Psoas muscle (tissue), 8 donors: ENCODE results near the gene SYNGAP1. TPM values are rescaled to one million over a fixed set of nuclear protein-coding genes. Genes with fewer than 3 reads are reported as not detected.

Source experiments
- ATAC-seq, 4 donors: fragments of 200-7000 bp; cut with Tn5 transposase; one replicate each; pipeline ENCODE4 v1.9.1; 2020; ENCODE audit warnings: moderate library complexity in 3 of 4, mild to moderate bottlenecking in 2 of 4
- DNase-seq, 2 donors: peaks; one replicate each; pipeline ENCODE4 v3.0.0-alpha.2; 2020
- H3K27ac ChIP-seq: fragments of 200-600 bp; one replicate; pipeline ENCODE4 v1.8.0; 2022
- H3K27me3 ChIP-seq, 3 donors: fragments of 200-600 bp in 1 of 3; one replicate each; pipeline versions ENCODE4 v1.6.1 to v1.8.0; 2013 to 2022; ENCODE audit warnings: low read length in 2 of 3, mild to moderate bottlenecking in 2 of 3, moderate library complexity in 1 of 3; ENCODE audit not compliant: insufficient read depth in 3 of 3
- H3K36me3 ChIP-seq, 2 donors: fragments of 200-600 bp in 1 of 2; one replicate each; pipeline versions ENCODE4 v1.6.1 to v1.8.0; 2013 to 2022; ENCODE audit warnings: low read depth in 1 of 2, mild to moderate bottlenecking in 1 of 2, moderate library complexity in 1 of 2; ENCODE audit not compliant: insufficient read depth in 1 of 2
- H3K4me1 ChIP-seq: fragments of 200-600 bp; one replicate; pipeline ENCODE4 v1.8.0; 2022
- H3K4me3 ChIP-seq: fragments of 200-600 bp; one replicate; pipeline ENCODE4 v1.8.0; 2022; ENCODE audit warnings: mild to moderate bottlenecking
- H3K9me3 ChIP-seq: fragments of 200-600 bp; one replicate; pipeline ENCODE4 v1.8.0; 2022
- WGBS, 3 donors: extraction: QIAGEN DNeasy Blood & Tissue Kit; methylation state at CpG; one replicate each; pipeline versions ENCODE4 v1.1.6 to v1.1.7; 2013; 5-methylcytosine and 5-hydroxymethylcytosine counted together
- intact Hi-C, 2 donors: fragments of 100-400 bp; cut with DNase I; formaldehyde crosslinking; loops; one replicate each; pipeline versions ENCODE4 v1.11.0 to v1.14.2; 2022
- polyA plus RNA-seq, 3 donors: library from polyadenylated mRNA; stranded (reverse); fragments of 200-250 nt; gene quantifications; one replicate each; pipeline ENCODE4 v1.2.3, GENCODE V29; 2013
- total RNA-seq, 4 donors: library from RNA; stranded (reverse); fragmentation: NEBNext Ultra II Directional in 2 of 4; extraction: Animal tissue kit (Norgen Biotek cat#: 25700) in 2 of 4; gene quantifications; one replicate each; pipeline versions ENCODE4 v1.2.1 to v1.2.4, GENCODE V29; 2021 to 2023
- TF ChIP-seq, protein P1 (sequence below): fragments of 200-600 bp; IDR thresholded peaks from one replicate; pipeline ENCODE4 v1.8.0; 2022; ENCODE audit warnings: antibody characterized with exemption
- donor health status: healthy with polysubstance abuse.
- donor health status: DM: no; HTN: no; CAD: no; lungs with moderate emphysema.
- donor health status: Bipolar disorder and iron deficiency.
- donor health status: healthy.
- donor health status: DM: yes; HTN: yes; CAD: no.
- donor health status: DM: no; HTN: no; CAD: no.
- donor health status: DM: no; HTN: no; CAD: no.
- donor health status: DM: yes; HTN: yes; CAD: no.

The SYNGAP1 gene
- total and polyA plus RNA-seq, 7 donors, result 0.70 to 4.3 (median 2.2) TPM

DNA sequence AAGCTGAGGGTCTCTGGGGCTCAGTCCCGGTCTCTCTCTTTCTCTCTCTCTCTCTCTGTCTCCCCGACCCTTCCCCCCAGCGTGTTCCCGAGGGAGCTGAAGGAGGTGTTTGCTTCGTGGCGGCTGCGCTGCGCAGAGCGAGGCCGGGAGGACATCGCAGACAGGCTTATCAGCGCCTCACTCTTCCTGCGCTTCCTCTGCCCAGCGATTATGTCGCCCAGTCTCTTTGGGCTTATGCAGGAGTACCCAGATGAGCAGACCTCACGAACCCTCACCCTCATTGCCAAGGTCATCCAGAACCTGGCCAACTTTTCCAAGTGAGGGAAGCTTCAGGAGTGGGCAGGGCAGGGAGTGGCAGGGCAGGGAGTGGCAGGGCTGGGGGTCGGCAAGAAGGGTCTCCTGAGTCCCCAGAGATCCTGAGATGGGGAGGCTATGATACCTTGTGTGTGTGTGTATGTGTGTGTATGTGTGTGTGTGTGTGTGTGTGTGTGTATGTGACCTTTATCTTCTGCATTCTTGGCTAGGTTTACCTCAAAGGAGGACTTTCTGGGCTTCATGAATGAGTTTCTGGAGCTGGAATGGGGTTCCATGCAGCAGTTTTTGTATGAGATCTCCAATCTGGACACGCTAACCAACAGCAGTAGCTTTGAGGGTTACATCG lies 20.9 kb downstream of the SYNGAP1 start:
- DNase-seq (no peak), ATAC-seq (no peak)
- Histone ChIP-seq H3K27me3 (no peaks in the 10 kb centered on the region), H3K36me3 (peaks cover 0 to 30% of the 10 kb centered on the region in 2 donors), H3K9me3 (no peaks in the 10 kb centered on the region), H3K27ac (no peak overlapping the region), H3K4me3 (no peak overlapping the region), H3K4me1 (no peaks in the 10 kb centered on the region)
- 80 to 85% (median 80%) methylated on average over 19 of the region's 19 CpGs for WGBS, 3 donors
- intact Hi-C loops, result no loop called here
- TF ChIP-seq, protein P1, sequence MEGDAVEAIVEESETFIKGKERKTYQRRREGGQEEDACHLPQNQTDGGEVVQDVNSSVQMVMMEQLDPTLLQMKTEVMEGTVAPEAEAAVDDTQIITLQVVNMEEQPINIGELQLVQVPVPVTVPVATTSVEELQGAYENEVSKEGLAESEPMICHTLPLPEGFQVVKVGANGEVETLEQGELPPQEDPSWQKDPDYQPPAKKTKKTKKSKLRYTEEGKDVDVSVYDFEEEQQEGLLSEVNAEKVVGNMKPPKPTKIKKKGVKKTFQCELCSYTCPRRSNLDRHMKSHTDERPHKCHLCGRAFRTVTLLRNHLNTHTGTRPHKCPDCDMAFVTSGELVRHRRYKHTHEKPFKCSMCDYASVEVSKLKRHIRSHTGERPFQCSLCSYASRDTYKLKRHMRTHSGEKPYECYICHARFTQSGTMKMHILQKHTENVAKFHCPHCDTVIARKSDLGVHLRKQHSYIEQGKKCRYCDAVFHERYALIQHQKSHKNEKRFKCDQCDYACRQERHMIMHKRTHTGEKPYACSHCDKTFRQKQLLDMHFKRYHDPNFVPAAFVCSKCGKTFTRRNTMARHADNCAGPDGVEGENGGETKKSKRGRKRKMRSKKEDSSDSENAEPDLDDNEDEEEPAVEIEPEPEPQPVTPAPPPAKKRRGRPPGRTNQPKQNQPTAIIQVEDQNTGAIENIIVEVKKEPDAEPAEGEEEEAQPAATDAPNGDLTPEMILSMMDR, result no peak

DNA sequence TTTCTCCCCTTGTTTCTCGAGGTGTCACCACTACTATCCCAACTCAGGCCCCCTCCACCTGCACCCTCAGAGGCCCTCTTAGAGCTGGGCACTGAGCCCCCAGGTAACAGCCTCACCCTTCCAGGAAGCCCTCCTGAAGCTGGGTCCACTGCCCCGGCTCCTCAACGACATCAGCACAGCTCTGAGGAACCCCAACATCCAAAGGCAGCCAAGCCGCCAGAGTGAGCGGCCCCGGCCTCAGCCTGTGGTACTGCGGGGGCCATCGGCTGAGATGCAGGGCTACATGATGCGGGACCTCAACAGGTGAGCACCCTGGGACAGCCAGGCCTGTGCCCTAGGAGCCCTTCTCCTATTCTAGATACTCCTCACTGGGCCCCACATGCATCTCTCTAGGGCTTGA lies 21.6 kb downstream of the SYNGAP1 start:
- Histone ChIP-seq H3K9me3 (no peaks in the 10 kb centered on the region), H3K4me3 (no peak overlapping the region), H3K27me3 (no peaks in the 10 kb centered on the region), H3K27ac (no peak overlapping the region), H3K36me3 (peaks cover 0 to 27% of the 10 kb centered on the region in 2 donors), H3K4me1 (no peaks in the 10 kb centered on the region)
- ATAC-seq (no peak), DNase-seq (no peak)
- WGBS, 3 donors, result 92 to 94% (median 93%) methylated on average over 9 of the region's 9 CpGs
- intact Hi-C loops, result no loop called here
- TF ChIP-seq, protein P1, result no peak

DNA sequence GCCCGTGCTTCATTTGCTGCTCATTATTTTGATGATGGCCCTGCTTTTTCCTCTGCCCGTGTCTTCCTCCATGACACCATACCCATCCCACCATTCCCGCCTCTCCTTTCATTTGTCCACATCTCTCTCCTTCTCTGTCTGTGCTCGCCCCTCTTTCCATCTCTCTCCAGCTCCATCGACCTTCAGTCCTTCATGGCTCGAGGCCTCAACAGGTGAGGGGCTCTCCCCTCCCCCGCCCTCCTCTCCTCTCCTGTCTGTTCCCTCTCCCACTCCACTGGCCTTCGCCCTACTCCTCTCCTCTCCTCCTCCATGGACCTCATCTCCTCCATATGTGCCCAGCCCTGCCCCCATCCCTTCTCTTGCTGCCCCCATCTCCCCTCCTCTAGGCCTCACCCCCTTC lies 22.4 kb downstream of the SYNGAP1 start:
- 86 to 93% (median 88%) methylated on average over 8 of the region's 8 CpGs for WGBS, 3 donors
- Histone ChIP-seq H3K9me3 (no peaks in the 10 kb centered on the region), H3K4me1 (no peaks in the 10 kb centered on the region), H3K36me3 (peaks cover 0 to 19% of the 10 kb centered on the region in 2 donors), H3K27ac (no peak overlapping the region), H3K4me3 (no peak overlapping the region), H3K27me3 (no peaks in the 10 kb centered on the region)
- TF ChIP-seq, protein P1, result no peak
- DNase-seq (no peak), ATAC-seq (no peak)
- intact Hi-C loops, result no loop called here

DNA sequence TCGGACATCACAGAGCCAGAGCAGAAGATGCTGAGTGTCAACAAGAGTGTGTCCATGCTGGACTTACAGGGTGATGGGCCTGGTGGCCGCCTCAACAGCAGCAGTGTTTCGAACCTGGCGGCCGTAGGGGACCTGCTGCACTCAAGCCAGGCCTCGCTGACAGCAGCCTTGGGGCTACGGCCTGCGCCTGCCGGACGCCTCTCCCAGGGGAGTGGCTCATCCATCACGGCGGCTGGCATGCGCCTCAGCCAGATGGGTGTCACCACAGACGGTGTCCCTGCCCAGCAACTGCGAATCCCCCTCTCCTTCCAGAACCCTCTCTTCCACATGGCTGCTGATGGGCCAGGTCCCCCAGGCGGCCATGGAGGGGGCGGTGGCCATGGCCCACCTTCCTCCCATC lies 23.2 kb downstream of the SYNGAP1 start:
- H3K4me1 ChIP-seq, result no peaks in the 10 kb centered on the region
- no peak overlapping the region for H3K27ac ChIP-seq
- TF ChIP-seq, protein P1, result no peak
- H3K27me3 ChIP-seq, result no peaks in the 10 kb centered on the region
- no peaks in the 10 kb centered on the region for H3K9me3 ChIP-seq
- 86 to 93% (median 93%) methylated on average over 16 to 17 of the region's 17 CpGs for WGBS, 3 donors
- ATAC-seq (no peak), DNase-seq (no peak)
- intact Hi-C loops, result no loop called here
- no peak overlapping the region for H3K4me3 ChIP-seq
- H3K36me3 ChIP-seq, result peaks cover 0 to 13% of the 10 kb centered on the region in 2 donors
